ENCODE measurements around the gene MAP1LC3B.

The MAP1LC3B gene

GRCh38 chr16:87391950-87392820 is at the start of gene MAP1LC3B:
TSS of gene MAP1LC3B (plus strand) at chr16:87392336. CDS start at chr16:87392428, 92 bp downstream.
- DNase-seq, result peak; percentile 96 to 98

- no peak for DNase-seq
Observed at GRCh38 chr16:87342504-87342903, 49.6 kb upstream of the MAP1LC3B start.

- DNase-seq, result no peak
Observed at GRCh38 chr16:87342978-87343752, 49.0 kb upstream of the MAP1LC3B start.

GRCh38 chr16:87343753-87344050 is 48.4 kb upstream of the MAP1LC3B start:
- DNase-seq, result no peak

GRCh38 chr16:87344165-87344930 is 47.8 kb upstream of the MAP1LC3B start:
- DNase-seq, result no peak

- peak; percentile 50 to 69 for DNase-seq
Observed at GRCh38 chr16:87344931-87345631, 47.1 kb upstream of the MAP1LC3B start.

- no peak for DNase-seq
Observed at GRCh38 chr16:87345726-87346424, 46.3 kb upstream of the MAP1LC3B start.

- DNase-seq, result no peak
Observed at GRCh38 chr16:87346517-87347060, 45.5 kb upstream of the MAP1LC3B start.

- DNase-seq, result no peak
Observed at GRCh38 chr16:87347932-87348615, 44.1 kb upstream of the MAP1LC3B start.

- DNase-seq, result no peak
Observed at GRCh38 chr16:87348616-87349157, 43.4 kb upstream of the MAP1LC3B start.

- no peak for DNase-seq
Observed at GRCh38 chr16:87350031-87350430, 42.1 kb upstream of the MAP1LC3B start.

- DNase-seq, result no peak
Observed at GRCh38 chr16:87350681-87351319, 41.3 kb upstream of the MAP1LC3B start.

- DNase-seq, result no peak
Observed at GRCh38 chr16:87351320-87351698, 40.8 kb upstream of the MAP1LC3B start.

- no peak for DNase-seq
Observed at GRCh38 chr16:87352818-87353217, 39.3 kb upstream of the MAP1LC3B start.

GRCh38 chr16:87353613-87354012 is 38.5 kb upstream of the MAP1LC3B start:
- DNase-seq, result no peak

- DNase-seq, result no peak
Observed at GRCh38 chr16:87356491-87356853, 35.7 kb upstream of the MAP1LC3B start.

- no peak for DNase-seq
Observed at GRCh38 chr16:87358250-87358649, 33.9 kb upstream of the MAP1LC3B start.

- DNase-seq, result no peak
Observed at GRCh38 chr16:87358696-87359095, 33.4 kb upstream of the MAP1LC3B start.

- no peak for DNase-seq
Observed at GRCh38 chr16:87359121-87359520, 33.0 kb upstream of the MAP1LC3B start.

- DNase-seq, result no peak
Observed at GRCh38 chr16:87360862-87361610, 31.1 kb upstream of the MAP1LC3B start.

Measured in activated CD4-positive, alpha-beta T cell treated with anti-CD3 and anti-CD28 coated beads for 4 hours (primary cell).